T-cell (primary cell): Measurements from ENCODE around the gene SPTBN1. TPM values are rescaled to one million over a fixed set of nuclear protein-coding genes. Genes with fewer than 3 reads are reported as not detected.

Experiments
- ATAC-seq, 4 experiments: fragments of 200-7000 bp in 3 of 4; fragments of 150-1000 bp in 1 of 4; cut with Tn5 transposase; replicated peaks in 1 of 4; 1 replicate in 3 of 4; 2 replicates in 1 of 4; pipeline ENCODE4 v1.10.0; 2021; ENCODE audit warnings: moderate library complexity in 3 of 4, mild to moderate bottlenecking in 2 of 4, moderate number of reproducible peaks in 1 of 4
- CTCF ChIA-PET, 2 donors: fragments of 300-600 bp; sonication (Branson Sonifier 250); formaldehyde crosslinking; loops; one replicate each; lab custom pipeline; 2022; ENCODE audit warnings: antibody characterized with exemption in 2 of 2; lab: Charles Lee
- POLR2A ChIA-PET, 2 donors: fragments of 300-600 bp; sonication (Branson Sonifier 250); formaldehyde crosslinking; loops; one replicate each; lab custom pipeline; 2022; ENCODE audit warnings: antibody characterized with exemption in 2 of 2; lab: Charles Lee
- DNase-seq, 35 experiments: peaks; one replicate each; pipeline versions ENCODE4 v3.0.0 to v3.0.0-alpha.2; 2013 to 2023
- H3K27ac ChIP-seq: one replicate; pipeline ENCODE4 v1.5.1; 2013; ENCODE audit warnings: low read length
- H3K27me3 ChIP-seq, 2 experiments: replicated peaks in 1 of 2; 1 replicate in 1 of 2; 2 replicates in 1 of 2; pipeline versions ENCODE4 v1.6.1 to v1.7.0; 2013; ENCODE audit warnings: low read length in 1 of 2, mixed read lengths in 1 of 2; ENCODE audit not compliant: control insufficient read depth in 2 of 2, insufficient read depth in 2 of 2; ENCODE audit errors: extremely low read depth in 1 of 2
- H3K36me3 ChIP-seq, 2 donors: 1 replicate in 1 of 2; 2 replicates in 1 of 2; pipeline versions ENCODE4 v1.6.1 to v1.7.0; 2013; ENCODE audit warnings: low read length in 1 of 2; ENCODE audit not compliant: control insufficient read depth in 2 of 2, insufficient read depth in 1 of 2; ENCODE audit errors: extremely low read depth in 1 of 2
- H3K4me1 ChIP-seq, 2 experiments: 1 replicate in 1 of 2; 2 replicates in 1 of 2; pipeline versions ENCODE4 v1.6.1 to v1.7.0; 2013; ENCODE audit warnings: low read length in 2 of 2, mixed read lengths in 1 of 2; ENCODE audit not compliant: insufficient read depth in 2 of 2, control insufficient read depth in 1 of 2; ENCODE audit errors: extremely low read depth in 1 of 2
- H3K4me3 ChIP-seq, 2 donors: 1 replicate in 1 of 2; 2 replicates in 1 of 2; pipeline versions ENCODE4 v1.5.1 to v1.7.0; 2013; ENCODE audit warnings: mild to moderate bottlenecking in 2 of 2, low read length in 1 of 2, moderate library complexity in 1 of 2; ENCODE audit not compliant: control insufficient read depth in 1 of 2; ENCODE audit errors: extremely low read depth in 1 of 2
- H3K9me3 ChIP-seq: 2 replicates; pipeline ENCODE4 v1.7.0; 2013
- H3K27ac Mint-ChIP-seq, 2 donors: one replicate each; pipeline ENCODE4 v1.8.0; 2020 to 2021; ENCODE audit warnings: mild to moderate bottlenecking in 2 of 2, mixed read lengths in 2 of 2
- H3K27me3 Mint-ChIP-seq, 2 donors: one replicate each; pipeline ENCODE4 v1.8.0; 2021 to 2022; ENCODE audit warnings: mixed read lengths in 2 of 2
- H3K36me3 Mint-ChIP-seq: one replicate; pipeline ENCODE4 v1.8.0; 2021; ENCODE audit warnings: mixed read lengths
- H3K4me1 Mint-ChIP-seq, 3 donors: one replicate each; pipeline ENCODE4 v1.8.0; 2020 to 2022; ENCODE audit warnings: mixed read lengths in 3 of 3, mild to moderate bottlenecking in 1 of 3
- H3K4me3 Mint-ChIP-seq, 3 donors: one replicate each; pipeline ENCODE4 v1.8.0; 2020 to 2022; ENCODE audit warnings: mild to moderate bottlenecking in 3 of 3, mixed read lengths in 3 of 3, moderate library complexity in 3 of 3
- H3K9me3 Mint-ChIP-seq, 3 donors: one replicate each; pipeline ENCODE4 v1.8.0; 2020 to 2022; ENCODE audit warnings: mixed read lengths in 3 of 3
- WGBS: methylation state at CpG from one replicate; pipeline ENCODE4 v1.1.5; 2013; ENCODE audit warnings: missing lambda C conversion rate; ENCODE audit not compliant: insufficient coverage; 5-methylcytosine and 5-hydroxymethylcytosine counted together
- total RNA-seq, 35 experiments: library from RNA in 6 of 35; stranded (reverse) in 6 of 35; fragments of 120-200 nt in 1 of 35; gene quantifications; one replicate each; pipeline versions ENCODE4 v1.2.1 to v1.2.4 and lab custom pipeline; 2013 to 2026

Gene SPTBN1
- total RNA-seq, 5 donors from 2014 or later (not counting 1 experiment from before 2014, with no cell fraction given) = 129 to 222 (median 139) TPM

DNA sequence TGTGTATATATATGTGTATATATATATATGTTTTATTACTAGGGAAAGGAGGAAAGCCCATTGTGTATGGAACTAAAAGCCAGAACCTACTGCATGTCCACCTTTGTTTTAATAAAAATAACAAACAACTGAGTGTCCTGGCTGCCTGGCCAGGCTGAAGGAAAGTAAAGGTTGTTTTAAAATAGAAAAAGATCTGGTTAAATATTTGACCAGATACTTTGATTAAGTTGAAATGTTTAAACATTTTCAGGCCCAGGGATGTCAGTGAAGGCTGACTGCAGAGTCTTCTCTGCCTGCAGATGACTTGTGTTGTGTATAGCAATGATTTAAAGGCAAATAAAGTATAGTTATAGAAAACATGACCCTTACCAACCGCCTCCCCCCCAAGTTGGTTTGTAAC lies 22.8 kb downstream of the SPTBN1 start:
- Histone ChIP-seq H3K27ac (no peak overlapping the region), H3K4me3 (no peak overlapping the region), H3K9me3 (no peaks in the 10 kb centered on the region), H3K4me1 (peaks cover 0 to 6% of the 10 kb centered on the region in 2 experiments), H3K27me3 (no peaks in the 10 kb centered on the region), H3K36me3 (no peaks in the 10 kb centered on the region)
- ATAC-seq (no peak), DNase-seq (no peak)
- WGBS = no CpG with 5 or more reads among the region's 1 CpG
- Mint-ChIP-seq H3K4me1 (no peaks in the 10 kb centered on the region), H3K36me3 (no peaks in the 10 kb centered on the region), H3K4me3 (no peak overlapping the region), H3K27ac (no peak overlapping the region), H3K27me3 (peaks cover 0 to 5% of the 10 kb centered on the region in 2 donors), H3K9me3 (no peaks in the 10 kb centered on the region)
- CTCF ChIA-PET = no interaction called here
- POLR2A ChIA-PET = no interaction called here

GRCh38 chr2:54479424-54479823 lies 23.3 kb downstream of the SPTBN1 start:
- POLR2A ChIA-PET = no interaction called here
- H3K36me3 ChIP-seq = no peaks in the 10 kb centered on the region
- no peaks in the 10 kb centered on the region for H3K27me3 ChIP-seq
- Mint-ChIP-seq H3K4me3 (no peak overlapping the region), H3K27me3 (peaks cover 0 to 5% of the 10 kb centered on the region in 2 donors), H3K4me1 (no peaks in the 10 kb centered on the region), H3K27ac (no peak overlapping the region), H3K9me3 (peaks cover 0 to under 1% (median 0%) of the 10 kb centered on the region in 3 donors), H3K36me3 (no peaks in the 10 kb centered on the region)
- DNase-seq (no peak), ATAC-seq (no peak)
- CTCF ChIA-PET = interaction anchor here in 1 of 2 donors (0.9 kb wide), 1 partner anchor 21 kb away, joined by 3 read pairs; no protein-coding TSS in a partner anchor
- WGBS = 83% methylated on average over 1 of the region's 2 CpGs
- H3K27ac ChIP-seq = no peak overlapping the region
- H3K9me3 ChIP-seq = no peaks in the 10 kb centered on the region
- no peak overlapping the region for H3K4me3 ChIP-seq
- H3K4me1 ChIP-seq = peaks cover 0 to 6% of the 10 kb centered on the region in 2 experiments

DNA sequence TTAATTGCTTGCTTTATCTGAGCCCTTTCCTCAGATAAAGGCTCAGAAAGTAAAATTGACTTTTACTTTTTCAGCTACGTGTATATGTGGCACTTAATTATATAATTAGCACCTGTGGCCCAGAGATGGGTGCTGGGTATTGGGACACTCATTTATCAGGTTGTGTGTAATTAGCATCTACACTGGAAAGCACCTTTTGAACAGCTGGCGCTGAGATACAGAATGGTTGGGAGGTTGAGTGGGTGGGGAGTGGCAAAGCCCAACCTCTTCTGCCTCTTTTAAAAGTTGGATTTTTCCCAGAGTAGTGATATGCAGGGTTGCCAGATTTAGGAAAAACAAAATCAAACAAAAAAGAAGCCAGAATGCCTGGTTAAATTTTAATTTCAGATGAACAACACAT lies 23.9 kb downstream of the SPTBN1 start:
- H3K4me3 Mint-ChIP-seq = no peak overlapping the region
- CTCF ChIA-PET = interaction anchor here in 1 of 2 donors (0.9 to 1.0 kb wide), 2 partner anchors 12 to 20 kb away, joined by 3 read pairs; no protein-coding TSS in a partner anchor
- no CpG with 5 or more reads among the region's 2 CpGs for WGBS
- H3K27ac ChIP-seq = no peak overlapping the region
- DNase-seq (no peak), ATAC-seq (no peak)
- H3K4me3 ChIP-seq = no peak overlapping the region
- no peaks in the 10 kb centered on the region for H3K27me3 ChIP-seq
- H3K9me3 ChIP-seq = no peaks in the 10 kb centered on the region
- H3K27me3 Mint-ChIP-seq = peaks cover 0 to 5% of the 10 kb centered on the region in 2 donors
- H3K36me3 ChIP-seq = no peaks in the 10 kb centered on the region
- H3K4me1 Mint-ChIP-seq = no peaks in the 10 kb centered on the region
- H3K9me3 Mint-ChIP-seq = peaks cover 0 to 5% (median 4%) of the 10 kb centered on the region in 3 donors
- POLR2A ChIA-PET = interaction anchor here in 1 of 2 donors (0.7 kb wide), 1 partner anchor 51 kb away, joined by 3 read pairs; no protein-coding TSS in a partner anchor
- peaks cover 4% of the 10 kb centered on the region for H3K36me3 Mint-ChIP-seq
- H3K4me1 ChIP-seq = peaks cover 0 to 6% of the 10 kb centered on the region in 2 experiments
- no peak overlapping the region for H3K27ac Mint-ChIP-seq

DNA sequence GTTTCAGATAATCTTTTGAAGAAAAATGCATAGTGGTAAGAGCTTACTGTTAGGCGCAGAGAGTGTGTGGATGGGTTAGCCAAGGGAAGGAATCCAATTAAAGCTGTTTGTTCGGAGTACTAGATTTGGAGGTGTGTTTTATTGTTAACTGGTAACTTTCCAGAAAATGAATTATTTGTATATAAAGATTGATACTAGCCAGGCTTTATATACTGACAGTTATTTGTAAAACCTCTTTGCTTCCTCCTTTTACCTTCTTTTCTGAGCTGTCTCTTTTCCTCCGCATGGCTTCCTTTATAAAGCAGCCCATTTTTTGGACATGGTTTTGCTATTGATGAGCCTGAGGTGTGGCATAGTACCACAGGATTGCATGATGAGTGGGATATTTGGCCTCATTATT lies 25.6 kb downstream of the SPTBN1 start:
- H3K27ac Mint-ChIP-seq = no peak overlapping the region
- no peaks in the 10 kb centered on the region for H3K4me1 Mint-ChIP-seq
- WGBS = 100% methylated on average over 1 of the region's 3 CpGs
- Histone ChIP-seq H3K27ac (no peak overlapping the region), H3K27me3 (no peaks in the 10 kb centered on the region), H3K36me3 (no peaks in the 10 kb centered on the region), H3K9me3 (no peaks in the 10 kb centered on the region), H3K4me1 (peaks cover 0 to 6% of the 10 kb centered on the region in 2 experiments), H3K4me3 (no peak overlapping the region)
- ChIA-PET POLR2A (no interaction called here), CTCF (no interaction called here)
- peaks cover 4% of the 10 kb centered on the region for H3K36me3 Mint-ChIP-seq
- no peak for DNase-seq
- ATAC-seq = no peak
- H3K27me3 Mint-ChIP-seq = peaks cover 0 to 5% of the 10 kb centered on the region in 2 donors
- H3K9me3 Mint-ChIP-seq = peaks cover 0 to 5% (median 4%) of the 10 kb centered on the region in 3 donors
- H3K4me3 Mint-ChIP-seq = no peak overlapping the region

DNA sequence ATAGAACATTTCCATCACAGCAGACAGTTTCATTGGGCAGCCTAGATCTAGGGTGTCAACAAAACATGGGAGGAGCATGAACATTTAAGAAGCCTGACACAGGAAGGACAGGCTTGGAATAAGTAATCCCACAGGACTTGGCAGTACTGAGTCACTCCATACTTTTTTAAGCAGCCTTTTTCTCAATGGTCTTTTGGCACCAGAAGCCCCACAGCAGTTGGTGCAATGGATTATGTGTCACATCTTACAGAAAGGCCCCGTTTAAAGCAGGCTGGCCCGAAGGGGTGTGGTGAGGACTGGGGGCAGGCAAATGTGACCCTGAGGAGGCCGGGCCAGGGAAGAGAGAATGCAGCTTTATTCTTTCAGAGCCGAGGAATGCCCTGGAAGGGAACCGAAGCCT lies 26.6 kb downstream of the SPTBN1 start:
- H3K36me3 Mint-ChIP-seq = peaks cover 4% of the 10 kb centered on the region
- no peak for ATAC-seq
- H3K4me1 Mint-ChIP-seq = no peaks in the 10 kb centered on the region
- Histone ChIP-seq H3K4me1 (peaks cover 0 to 3% of the 10 kb centered on the region in 2 experiments), H3K9me3 (no peaks in the 10 kb centered on the region), H3K4me3 (no peak overlapping the region), H3K27ac (no peak overlapping the region), H3K36me3 (no peaks in the 10 kb centered on the region), H3K27me3 (no peaks in the 10 kb centered on the region)
- H3K27me3 Mint-ChIP-seq = peaks cover 0 to 5% of the 10 kb centered on the region in 2 donors
- ChIA-PET POLR2A (no interaction called here), CTCF (no interaction called here)
- peaks cover 0 to 5% (median 4%) of the 10 kb centered on the region in 3 donors for H3K9me3 Mint-ChIP-seq
- H3K27ac Mint-ChIP-seq = no peak overlapping the region
- no peak for DNase-seq
- H3K4me3 Mint-ChIP-seq = no peak overlapping the region
- 82% methylated on average over 5 of the region's 5 CpGs for WGBS

GRCh38 chr2:54483426-54483825 lies 27.3 kb downstream of the SPTBN1 start:
- Histone ChIP-seq H3K27me3 (no peaks in the 10 kb centered on the region), H3K36me3 (no peaks in the 10 kb centered on the region), H3K4me3 (no peak overlapping the region), H3K27ac (no peak overlapping the region), H3K4me1 (no peaks in the 10 kb centered on the region), H3K9me3 (no peaks in the 10 kb centered on the region)
- ChIA-PET POLR2A (no interaction called here), CTCF (no interaction called here)
- H3K4me3 Mint-ChIP-seq = no peak overlapping the region
- 77% methylated on average over 4 of the region's 5 CpGs for WGBS
- DNase-seq = no peak
- H3K4me1 Mint-ChIP-seq = no peaks in the 10 kb centered on the region
- peaks cover 4% of the 10 kb centered on the region for H3K36me3 Mint-ChIP-seq
- no peak for ATAC-seq
- H3K27me3 Mint-ChIP-seq = peaks cover under 1 to 2% of the 10 kb centered on the region in 2 donors
- H3K27ac Mint-ChIP-seq = no peak overlapping the region
- H3K9me3 Mint-ChIP-seq = peaks cover 0 to 5% (median 4%) of the 10 kb centered on the region in 3 donors
